Measurements from ENCODE around the gene UROS. TPM values are rescaled to one million over a fixed set of nuclear protein-coding genes. Genes with fewer than 3 reads are reported as not detected.

Gene UROS
- polyA plus RNA-seq, 1 of the 3 experiments (the other 2 are of a cell fraction), result 49.2 TPM

DNA sequence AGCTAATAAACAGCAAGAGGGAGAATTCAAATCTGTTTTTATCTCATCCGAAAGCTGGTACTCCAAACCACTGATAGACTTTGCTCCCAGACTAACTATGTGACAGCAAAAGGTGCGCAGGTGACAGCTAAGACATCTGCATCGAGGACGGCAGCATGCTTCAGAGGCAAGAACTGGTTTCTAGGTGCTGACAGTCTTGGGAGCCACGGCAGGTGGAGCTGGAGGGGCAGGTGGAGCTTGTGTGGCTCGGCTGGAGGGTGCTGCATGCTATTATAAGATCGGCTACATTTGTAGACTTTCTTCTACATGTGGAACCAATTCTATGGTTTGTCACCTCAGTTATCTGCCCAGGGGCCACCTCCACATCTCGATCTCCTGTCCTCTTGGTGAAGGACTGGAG lies 25.6 kb downstream of the UROS start:
- no peak overlapping the region for H3K9ac ChIP-seq
- H3K9me2 ChIP-seq, result no peaks in the 10 kb centered on the region
- no peaks in the 10 kb centered on the region for H3K9me3 ChIP-seq
- no peak overlapping the region for H3K4me3 ChIP-seq (ENCODE audit: low read depth in 2 of 2, low read length in 1 of 2)
- no peaks in the 10 kb centered on the region for H3K79me2 ChIP-seq (ENCODE audit: insufficient read depth)
- H3K36me3 ChIP-seq (replicated peaks in 1 of 2; ENCODE audit: control insufficient read depth in 1 of 2, insufficient read depth in 2 of 2, low read length in 1 of 2), result peaks cover 11 to 70% of the 10 kb centered on the region in 2 experiments
- TF ChIP-seq JUND (IDR thresholded peaks at IDR 0.05) (no peak), MXI1 (IDR thresholded peaks at IDR 0.05; ENCODE audit: low read depth, low read length) (no peak), RFX5 (IDR thresholded peaks at IDR 0.05; ENCODE audit: low read length) (no peak), SIN3A (IDR thresholded peaks at IDR 0.05; ENCODE audit: borderline replicate concordance, low read depth, low read length) (no peak)
- TF ChIP-seq, protein P1, sequence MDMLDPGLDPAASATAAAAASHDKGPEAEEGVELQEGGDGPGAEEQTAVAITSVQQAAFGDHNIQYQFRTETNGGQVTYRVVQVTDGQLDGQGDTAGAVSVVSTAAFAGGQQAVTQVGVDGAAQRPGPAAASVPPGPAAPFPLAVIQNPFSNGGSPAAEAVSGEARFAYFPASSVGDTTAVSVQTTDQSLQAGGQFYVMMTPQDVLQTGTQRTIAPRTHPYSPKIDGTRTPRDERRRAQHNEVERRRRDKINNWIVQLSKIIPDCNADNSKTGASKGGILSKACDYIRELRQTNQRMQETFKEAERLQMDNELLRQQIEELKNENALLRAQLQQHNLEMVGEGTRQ (IDR thresholded peaks at IDR 0.05; ENCODE audit: borderline replicate concordance, low read depth, low read length), result no peak
- TF ChIP-seq, protein P2, sequence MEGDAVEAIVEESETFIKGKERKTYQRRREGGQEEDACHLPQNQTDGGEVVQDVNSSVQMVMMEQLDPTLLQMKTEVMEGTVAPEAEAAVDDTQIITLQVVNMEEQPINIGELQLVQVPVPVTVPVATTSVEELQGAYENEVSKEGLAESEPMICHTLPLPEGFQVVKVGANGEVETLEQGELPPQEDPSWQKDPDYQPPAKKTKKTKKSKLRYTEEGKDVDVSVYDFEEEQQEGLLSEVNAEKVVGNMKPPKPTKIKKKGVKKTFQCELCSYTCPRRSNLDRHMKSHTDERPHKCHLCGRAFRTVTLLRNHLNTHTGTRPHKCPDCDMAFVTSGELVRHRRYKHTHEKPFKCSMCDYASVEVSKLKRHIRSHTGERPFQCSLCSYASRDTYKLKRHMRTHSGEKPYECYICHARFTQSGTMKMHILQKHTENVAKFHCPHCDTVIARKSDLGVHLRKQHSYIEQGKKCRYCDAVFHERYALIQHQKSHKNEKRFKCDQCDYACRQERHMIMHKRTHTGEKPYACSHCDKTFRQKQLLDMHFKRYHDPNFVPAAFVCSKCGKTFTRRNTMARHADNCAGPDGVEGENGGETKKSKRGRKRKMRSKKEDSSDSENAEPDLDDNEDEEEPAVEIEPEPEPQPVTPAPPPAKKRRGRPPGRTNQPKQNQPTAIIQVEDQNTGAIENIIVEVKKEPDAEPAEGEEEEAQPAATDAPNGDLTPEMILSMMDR (IDR thresholded peaks at IDR 0.05), result no peak
- no peak for DNase-seq
- H3K4me1 ChIP-seq (ENCODE audit: control insufficient read depth in 1 of 2, insufficient read depth in 2 of 2, low read depth in 1 of 2, low read length in 1 of 2), result no peaks in the 10 kb centered on the region
- no peak overlapping the region for H2AFZ ChIP-seq (ENCODE audit: low read depth)
- WGBS (ENCODE audit: low lambda C conversion rate), result 90% methylated on average over 8 of the region's 8 CpGs
- H3K27ac ChIP-seq (ENCODE audit: low read depth in 2 of 2, low read length in 1 of 2), result no peak overlapping the region
- no peaks in the 10 kb centered on the region for H3K27me3 ChIP-seq (ENCODE audit: insufficient read depth)
- no peaks in the 10 kb centered on the region for H4K20me1 ChIP-seq (ENCODE audit: insufficient read depth)
- no peaks in the 10 kb centered on the region for H3F3A ChIP-seq (replicated peaks; ENCODE audit: insufficient read depth)
- no peak overlapping the region for H3K4me2 ChIP-seq
- ChIA-PET POLR2A (no interaction called here), CTCF (interaction anchor here (1.0 kb wide), 1 partner anchor 29 kb away, joined by 3 read pairs; no protein-coding TSS in a partner anchor)

DNA sequence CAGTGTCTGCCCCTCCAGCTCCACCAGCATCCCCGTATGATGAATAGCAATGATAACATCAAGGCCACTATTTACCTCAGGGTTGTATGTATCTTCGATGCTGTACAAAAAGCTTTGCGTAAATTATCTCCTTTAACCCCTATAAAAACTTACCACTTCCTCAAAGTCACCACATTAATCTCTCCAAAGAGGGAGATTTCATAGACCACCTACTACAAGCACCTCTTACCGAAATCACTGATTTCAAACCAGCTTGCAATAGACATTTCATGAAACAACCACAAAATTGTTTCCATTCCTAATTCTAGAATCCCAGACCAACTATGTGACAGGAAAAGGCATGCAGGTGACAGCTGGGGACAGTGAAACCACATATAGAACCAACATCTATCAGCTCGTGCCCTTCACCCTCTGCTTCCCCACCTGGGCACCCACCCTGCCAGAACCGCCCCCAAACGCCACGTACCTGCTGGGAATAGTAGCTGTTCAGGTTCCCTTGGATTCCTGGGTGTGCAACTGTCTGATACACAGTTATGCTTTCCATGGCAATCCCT lies 27.3 kb downstream of the UROS start:
- no peak overlapping the region for H2AFZ ChIP-seq (ENCODE audit: low read depth)
- H3K4me2 ChIP-seq, result no peak overlapping the region
- no peaks in the 10 kb centered on the region for H3K4me1 ChIP-seq (ENCODE audit: control insufficient read depth in 1 of 2, insufficient read depth in 2 of 2, low read depth in 1 of 2, low read length in 1 of 2)
- ChIA-PET POLR2A (no interaction called here), CTCF (no interaction called here)
- no peak overlapping the region for H3K4me3 ChIP-seq (ENCODE audit: low read depth in 2 of 2, low read length in 1 of 2)
- no peaks in the 10 kb centered on the region for H3K27me3 ChIP-seq (ENCODE audit: insufficient read depth)
- H3F3A ChIP-seq (replicated peaks; ENCODE audit: insufficient read depth), result no peaks in the 10 kb centered on the region
- no peak overlapping the region for H3K27ac ChIP-seq (ENCODE audit: low read depth in 2 of 2, low read length in 1 of 2)
- no peaks in the 10 kb centered on the region for H3K9me2 ChIP-seq
- H4K20me1 ChIP-seq (ENCODE audit: insufficient read depth), result no peaks in the 10 kb centered on the region
- no peak for DNase-seq
- no peaks in the 10 kb centered on the region for H3K79me2 ChIP-seq (ENCODE audit: insufficient read depth)
- no peaks in the 10 kb centered on the region for H3K9me3 ChIP-seq
- no peak overlapping the region for H3K9ac ChIP-seq
- H3K36me3 ChIP-seq (replicated peaks in 1 of 2; ENCODE audit: control insufficient read depth in 1 of 2, insufficient read depth in 2 of 2, low read length in 1 of 2), result peaks cover 10 to 70% of the 10 kb centered on the region in 2 experiments
- WGBS (ENCODE audit: low lambda C conversion rate), result 81% methylated on average over 8 of the region's 8 CpGs
- TF ChIP-seq GATA2 (CRISPR knock-in tag; IDR thresholded peaks at IDR 0.05) (no peak), FOXJ3 (CRISPR knock-in tag; IDR thresholded peaks at IDR 0.05) (no peak), EP300 (IDR thresholded peaks at IDR 0.05; ENCODE audit: borderline replicate concordance in 1 of 2, low read depth in 1 of 2, low read length in 1 of 2) (no peak), FOSL2 (IDR thresholded peaks at IDR 0.05; ENCODE audit: borderline replicate concordance, low read depth) (no peak), GABPA (IDR thresholded peaks at IDR 0.05; ENCODE audit: low read depth) (no peak), TEAD4 (IDR thresholded peaks at IDR 0.05; ENCODE audit: borderline replicate concordance, insufficient read depth) (no peak), RXRA (IDR thresholded peaks at IDR 0.05; ENCODE audit: borderline replicate concordance, low read depth) (no peak), POLR2AphosphoS5 (IDR thresholded peaks at IDR 0.05; ENCODE audit: low read depth, low read length) (no peak), RFX5 (IDR thresholded peaks at IDR 0.05; ENCODE audit: low read length) (no peak), SIN3A (IDR thresholded peaks at IDR 0.05; ENCODE audit: borderline replicate concordance, low read depth, low read length) (no peak)
- TF ChIP-seq, protein P2 (IDR thresholded peaks at IDR 0.05), result no peak
- TF ChIP-seq, protein P3, sequence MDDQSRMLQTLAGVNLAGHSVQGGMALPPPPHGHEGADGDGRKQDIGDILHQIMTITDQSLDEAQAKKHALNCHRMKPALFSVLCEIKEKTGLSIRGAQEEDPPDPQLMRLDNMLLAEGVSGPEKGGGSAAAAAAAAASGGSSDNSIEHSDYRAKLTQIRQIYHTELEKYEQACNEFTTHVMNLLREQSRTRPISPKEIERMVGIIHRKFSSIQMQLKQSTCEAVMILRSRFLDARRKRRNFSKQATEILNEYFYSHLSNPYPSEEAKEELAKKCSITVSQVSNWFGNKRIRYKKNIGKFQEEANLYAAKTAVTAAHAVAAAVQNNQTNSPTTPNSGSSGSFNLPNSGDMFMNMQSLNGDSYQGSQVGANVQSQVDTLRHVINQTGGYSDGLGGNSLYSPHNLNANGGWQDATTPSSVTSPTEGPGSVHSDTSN (IDR thresholded peaks at IDR 0.05), result no peak
- TF ChIP-seq, protein P4, sequence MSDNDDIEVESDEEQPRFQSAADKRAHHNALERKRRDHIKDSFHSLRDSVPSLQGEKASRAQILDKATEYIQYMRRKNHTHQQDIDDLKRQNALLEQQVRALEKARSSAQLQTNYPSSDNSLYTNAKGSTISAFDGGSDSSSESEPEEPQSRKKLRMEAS (IDR thresholded peaks at IDR 0.05; ENCODE audit: low read depth), result no peak
- TF ChIP-seq, protein P5, sequence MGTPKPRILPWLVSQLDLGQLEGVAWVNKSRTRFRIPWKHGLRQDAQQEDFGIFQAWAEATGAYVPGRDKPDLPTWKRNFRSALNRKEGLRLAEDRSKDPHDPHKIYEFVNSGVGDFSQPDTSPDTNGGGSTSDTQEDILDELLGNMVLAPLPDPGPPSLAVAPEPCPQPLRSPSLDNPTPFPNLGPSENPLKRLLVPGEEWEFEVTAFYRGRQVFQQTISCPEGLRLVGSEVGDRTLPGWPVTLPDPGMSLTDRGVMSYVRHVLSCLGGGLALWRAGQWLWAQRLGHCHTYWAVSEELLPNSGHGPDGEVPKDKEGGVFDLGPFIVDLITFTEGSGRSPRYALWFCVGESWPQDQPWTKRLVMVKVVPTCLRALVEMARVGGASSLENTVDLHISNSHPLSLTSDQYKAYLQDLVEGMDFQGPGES (IDR thresholded peaks at IDR 0.05; ENCODE audit: low read depth, low read length), result no peak
- TF ChIP-seq, protein P1 (IDR thresholded peaks at IDR 0.05; ENCODE audit: borderline replicate concordance, low read depth, low read length), result no peak
